ENCODE data around the gene UNC13D. TPM values are rescaled to one million over a fixed set of nuclear protein-coding genes. Genes with fewer than 3 reads are reported as not detected.
A peak's percentile ranks its signal among the peaks of the same experiment; 100 is the strongest.
"Not testable (repeated sequence)": the region's sequence is repeated elsewhere in the genome, so short reads cannot be mapped to it uniquely, and the experiment has no call there.

The UNC13D gene
- total RNA-seq, 4 donors from 2014 or later, result 10.5 to 53.1 (median 22.6) TPM

DNA sequence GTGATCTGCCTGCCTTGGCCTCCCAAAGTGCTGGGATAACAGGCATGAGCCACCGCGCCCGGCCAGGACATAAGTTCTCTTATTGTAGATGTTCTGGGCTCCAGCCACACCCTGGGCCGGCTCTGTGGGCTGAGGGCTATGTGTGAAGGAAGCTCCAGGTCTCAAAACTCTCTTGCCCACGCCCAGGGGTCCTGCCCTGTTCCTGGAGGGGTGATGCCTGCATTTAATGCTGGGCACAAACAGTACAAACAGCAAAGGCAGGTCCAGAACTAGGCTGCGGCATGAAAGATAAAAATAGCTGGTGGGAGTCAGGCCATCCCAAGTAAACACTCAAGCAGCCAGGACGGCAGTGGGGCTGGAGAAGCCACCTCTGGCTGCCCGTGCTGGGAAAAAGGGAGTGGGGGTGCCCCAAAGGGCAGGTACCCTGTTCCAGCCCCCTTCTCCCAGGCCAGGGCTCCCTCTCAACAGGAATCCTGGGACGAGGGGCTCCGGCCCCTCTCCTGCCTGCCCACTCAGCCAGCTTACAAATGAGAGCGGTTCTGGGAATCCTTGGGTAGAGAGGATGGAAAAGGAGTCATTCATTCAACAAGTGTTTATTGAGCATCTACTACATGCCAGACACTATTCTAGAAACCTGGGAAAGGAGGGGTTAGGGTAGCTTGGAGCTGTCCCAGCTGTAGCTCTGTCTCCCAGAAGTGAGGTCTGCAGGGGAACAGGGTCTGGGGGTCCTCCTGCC is 29.6 kb upstream of the UNC13D start:
- DNase-seq (ENCODE audit: low spot score in 2 of 2), result peak in 1 of 2 donors; percentile 43
- H3K4me1 ChIP-seq, result peaks cover 9 to 85% (median 74%) of the 10 kb centered on the region in 4 donors
- H3K36me3 ChIP-seq, result peaks cover 0 to 24% (median 0%) of the 10 kb centered on the region in 3 donors
- H3K9me3 ChIP-seq, result no peaks in the 10 kb centered on the region
- no peak overlapping the region for H3K4me3 ChIP-seq
- TF ChIP-seq, protein P1, sequence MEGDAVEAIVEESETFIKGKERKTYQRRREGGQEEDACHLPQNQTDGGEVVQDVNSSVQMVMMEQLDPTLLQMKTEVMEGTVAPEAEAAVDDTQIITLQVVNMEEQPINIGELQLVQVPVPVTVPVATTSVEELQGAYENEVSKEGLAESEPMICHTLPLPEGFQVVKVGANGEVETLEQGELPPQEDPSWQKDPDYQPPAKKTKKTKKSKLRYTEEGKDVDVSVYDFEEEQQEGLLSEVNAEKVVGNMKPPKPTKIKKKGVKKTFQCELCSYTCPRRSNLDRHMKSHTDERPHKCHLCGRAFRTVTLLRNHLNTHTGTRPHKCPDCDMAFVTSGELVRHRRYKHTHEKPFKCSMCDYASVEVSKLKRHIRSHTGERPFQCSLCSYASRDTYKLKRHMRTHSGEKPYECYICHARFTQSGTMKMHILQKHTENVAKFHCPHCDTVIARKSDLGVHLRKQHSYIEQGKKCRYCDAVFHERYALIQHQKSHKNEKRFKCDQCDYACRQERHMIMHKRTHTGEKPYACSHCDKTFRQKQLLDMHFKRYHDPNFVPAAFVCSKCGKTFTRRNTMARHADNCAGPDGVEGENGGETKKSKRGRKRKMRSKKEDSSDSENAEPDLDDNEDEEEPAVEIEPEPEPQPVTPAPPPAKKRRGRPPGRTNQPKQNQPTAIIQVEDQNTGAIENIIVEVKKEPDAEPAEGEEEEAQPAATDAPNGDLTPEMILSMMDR (IDR thresholded peaks at IDR 0.05), result no peak
- TF ChIP-seq EP300 (IDR thresholded peaks at IDR 0.05) (no peak), POLR2A (IDR thresholded peaks at IDR 0.05) (no peak)
- H3K27ac ChIP-seq, result peak overlapping the region; percentile 75 to 99 (median 91)
- no peaks in the 10 kb centered on the region for H3K27me3 ChIP-seq
- WGBS, 2 donors, result 62% methylated on average over 11 of the region's 11 CpGs

DNA sequence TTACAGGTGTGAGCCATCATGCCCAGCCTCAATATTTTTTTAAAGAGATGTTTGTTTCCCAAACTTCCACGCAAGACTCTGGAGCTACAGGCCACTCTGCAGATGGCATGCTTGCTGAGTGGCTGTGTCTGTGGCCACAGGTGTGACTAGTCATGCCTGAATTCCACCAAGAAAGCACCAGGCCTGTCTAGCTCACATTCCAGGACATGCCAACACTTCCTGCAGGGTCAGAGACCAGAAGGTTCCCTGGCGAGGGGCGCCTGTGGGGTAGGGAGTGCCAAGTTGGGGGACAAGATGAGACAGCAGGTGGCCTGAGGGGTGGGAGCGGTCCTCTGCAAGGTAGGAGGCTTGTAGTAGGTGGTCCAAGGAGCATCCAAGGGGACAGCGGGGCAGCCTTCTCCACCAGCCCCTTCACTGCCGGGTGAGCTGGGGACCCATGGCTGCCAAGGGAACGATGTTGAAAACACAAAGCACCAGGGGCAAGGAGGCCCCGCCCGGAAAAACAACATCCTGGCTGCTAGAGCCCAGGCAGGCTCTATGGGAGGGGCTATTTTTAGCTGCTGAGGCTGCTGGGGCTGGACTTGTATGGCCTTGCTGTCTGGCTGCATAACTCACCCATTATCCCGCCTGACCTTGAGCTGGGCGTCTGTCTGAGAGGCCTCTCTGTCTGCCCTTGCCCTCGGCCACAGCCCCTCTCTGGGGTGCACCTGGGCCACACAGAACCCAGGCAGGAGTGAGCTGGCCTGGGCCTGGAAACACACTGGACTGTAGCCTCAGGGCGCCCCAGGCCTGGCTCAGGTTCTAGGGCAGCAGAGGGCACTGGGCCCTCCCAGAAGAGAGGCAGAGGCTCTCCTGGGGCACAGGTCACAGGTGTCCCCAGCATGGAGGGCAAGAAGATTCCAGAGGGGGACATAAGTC is 28.5 kb upstream of the UNC13D start:
- H3K4me1 ChIP-seq, result peaks cover 9 to 93% (median 81%) of the 10 kb centered on the region in 4 donors
- 33 to 40% methylated on average over 11 to 13 of the region's 13 CpGs for WGBS, 2 donors

DNA sequence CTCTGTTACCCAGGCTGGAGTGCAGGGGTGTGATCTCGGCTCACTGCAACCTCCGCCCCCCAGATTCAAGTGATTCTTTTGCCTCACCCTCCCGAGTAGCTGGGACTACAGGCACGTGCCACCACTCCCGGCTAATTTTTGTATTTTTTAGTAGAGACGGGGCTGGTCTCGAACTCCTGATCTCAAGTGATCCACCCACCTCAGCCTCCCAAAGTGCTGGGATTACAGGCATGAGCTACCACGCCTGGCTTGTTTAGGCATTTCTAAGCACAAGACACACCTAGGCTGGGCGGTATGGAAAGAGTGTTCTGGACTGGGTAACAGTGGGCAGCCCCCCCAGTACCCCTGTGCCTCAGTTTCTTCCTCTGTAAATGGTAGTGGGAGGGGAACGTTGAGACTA is 26.0 kb upstream of the UNC13D start:
- DNase-seq (ENCODE audit: low spot score in 2 of 2); H3K27me3 ChIP-seq; H3K9me3 ChIP-seq: not testable (repeated sequence)
- H3K36me3 ChIP-seq, result peaks cover 0 to 15% (median 0%) of the 10 kb centered on the region in 3 donors
- H3K4me1 ChIP-seq, result peaks cover 4 to 76% (median 61%) of the 10 kb centered on the region in 4 donors
- H3K27ac ChIP-seq, result peak overlapping the region; percentile 85 to 99 (median 95)
- 24 to 33% methylated on average over 10 of the region's 10 CpGs for WGBS, 2 donors
- peak overlapping the region in 3 of 4 donors; percentile 18 to 52 (median 28) for H3K4me3 ChIP-seq

More for the DNA sequence above, 28.5 kb upstream of the UNC13D start:
- TF ChIP-seq EP300 (IDR thresholded peaks at IDR 0.05), result peak in 1 of 2 donors; percentile 48
- TF ChIP-seq, protein P1 (IDR thresholded peaks at IDR 0.05), result no peak
- H3K36me3 ChIP-seq, result peaks cover 0 to 24% (median 0%) of the 10 kb centered on the region in 3 donors
- no peak overlapping the region for H3K4me3 ChIP-seq
- peak overlapping the region; percentile 75 to 99 (median 91) for H3K27ac ChIP-seq
- H3K27me3 ChIP-seq, result no peaks in the 10 kb centered on the region
- H3K9me3 ChIP-seq, result no peaks in the 10 kb centered on the region
- DNase-seq (ENCODE audit: low spot score in 2 of 2), result peak; percentile 57 to 67

DNA sequence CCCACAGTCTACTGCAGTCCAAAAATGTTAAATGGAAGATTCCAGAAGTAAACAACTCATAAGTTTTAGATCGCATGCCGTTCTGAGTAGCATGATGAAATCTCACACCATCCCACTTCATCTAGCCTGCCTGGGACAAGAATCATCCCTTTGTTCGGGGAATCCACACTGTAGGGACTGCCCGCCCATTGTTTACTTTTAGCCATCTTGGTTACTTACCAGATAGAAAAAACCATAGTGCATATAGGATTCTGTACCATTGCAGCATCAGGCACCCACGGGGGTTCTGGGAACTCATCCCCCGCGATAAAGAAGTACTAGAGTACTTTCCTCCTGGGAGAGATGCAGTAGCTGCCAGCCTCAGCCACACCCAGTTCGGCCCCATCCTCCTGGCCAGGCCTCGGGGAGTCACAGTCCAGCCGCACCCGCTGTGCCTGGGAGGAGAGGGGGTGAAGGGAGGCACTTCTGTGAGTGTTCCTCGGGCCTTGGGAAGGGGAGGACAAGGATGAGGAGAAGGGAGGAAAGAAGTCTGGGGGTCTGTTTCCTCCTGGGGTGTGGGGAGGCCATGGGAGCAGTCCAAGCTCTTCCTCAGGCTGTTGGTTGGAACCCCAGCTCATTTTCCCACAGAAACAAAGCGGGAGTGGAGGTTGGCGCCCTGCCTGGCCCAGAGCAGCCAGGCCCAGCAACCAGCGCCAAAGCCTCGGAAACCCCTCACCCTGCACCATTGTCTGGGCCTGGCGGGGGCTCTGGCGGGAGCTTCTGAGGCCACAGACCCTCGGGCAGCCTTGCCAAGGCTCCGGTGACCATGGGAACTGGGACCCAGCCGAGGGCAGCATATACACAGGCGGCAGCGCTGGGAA is 25.3 kb upstream of the UNC13D start:
- Histone ChIP-seq H3K4me3 (peak overlapping the region in 3 of 4 donors; percentile 18 to 52 (median 28)), H3K4me1 (peaks cover 4 to 76% (median 60%) of the 10 kb centered on the region in 4 donors), H3K27ac (peak overlapping the region; percentile 85 to 99 (median 95))

DNA sequence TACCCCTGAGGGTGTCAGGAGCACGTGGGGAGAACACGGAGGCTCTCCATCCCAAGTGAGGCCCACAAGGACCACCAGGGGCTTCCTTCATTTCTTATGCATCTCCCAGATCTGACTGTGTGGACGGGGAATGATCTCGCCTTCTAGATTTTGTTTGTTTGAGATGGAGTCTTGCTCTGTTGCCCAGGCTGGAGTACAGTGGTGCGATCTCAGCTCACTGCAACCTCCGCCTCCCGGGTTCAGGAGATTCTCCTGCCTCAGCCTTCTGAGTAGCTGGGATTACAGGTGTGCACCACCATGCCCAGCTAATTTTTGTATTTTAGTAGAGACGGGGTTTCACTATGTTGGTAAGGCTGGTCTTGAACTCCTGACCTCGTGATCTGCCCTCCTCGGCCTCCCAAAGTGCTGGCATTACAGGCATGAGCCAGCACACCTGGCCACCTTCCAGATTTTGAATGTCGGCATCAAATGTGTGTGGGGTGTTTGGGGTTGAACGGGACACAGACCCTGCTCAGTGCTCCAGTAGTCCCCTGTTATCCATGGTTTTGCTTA is 24.6 kb upstream of the UNC13D start:
- not testable (repeated sequence) for H3K36me3 ChIP-seq; H3K4me3 ChIP-seq; DNase-seq (ENCODE audit: low spot score in 2 of 2); H3K9me3 ChIP-seq; H3K27me3 ChIP-seq
- Histone ChIP-seq H3K4me1 (peaks cover 4 to 76% (median 57%) of the 10 kb centered on the region in 4 donors), H3K27ac (peak overlapping the region; percentile 85 to 99 (median 95))
- WGBS, 2 donors, result 69 to 80% methylated on average over 11 to 12 of the region's 12 CpGs

More for the DNA sequence above, 25.3 kb upstream of the UNC13D start:
- peaks cover 0 to 8% (median 0%) of the 10 kb centered on the region in 3 donors for H3K36me3 ChIP-seq
- no peaks in the 10 kb centered on the region for H3K27me3 ChIP-seq
- DNase-seq (ENCODE audit: low spot score in 2 of 2), result peak; percentile 65 to 68
- TF ChIP-seq EP300 (IDR thresholded peaks at IDR 0.05), result peak; percentile 80 to 90
- TF ChIP-seq POLR2A (IDR thresholded peaks at IDR 0.05), result peak in 1 of 2 donors; percentile 42
- TF ChIP-seq, protein P1 (IDR thresholded peaks at IDR 0.05), result peak in 1 of 5 experiments; percentile 7
- H3K9me3 ChIP-seq, result no peaks in the 10 kb centered on the region
- WGBS, 2 donors, result 14 to 20% methylated on average over 17 to 23 of the region's 23 CpGs

DNA sequence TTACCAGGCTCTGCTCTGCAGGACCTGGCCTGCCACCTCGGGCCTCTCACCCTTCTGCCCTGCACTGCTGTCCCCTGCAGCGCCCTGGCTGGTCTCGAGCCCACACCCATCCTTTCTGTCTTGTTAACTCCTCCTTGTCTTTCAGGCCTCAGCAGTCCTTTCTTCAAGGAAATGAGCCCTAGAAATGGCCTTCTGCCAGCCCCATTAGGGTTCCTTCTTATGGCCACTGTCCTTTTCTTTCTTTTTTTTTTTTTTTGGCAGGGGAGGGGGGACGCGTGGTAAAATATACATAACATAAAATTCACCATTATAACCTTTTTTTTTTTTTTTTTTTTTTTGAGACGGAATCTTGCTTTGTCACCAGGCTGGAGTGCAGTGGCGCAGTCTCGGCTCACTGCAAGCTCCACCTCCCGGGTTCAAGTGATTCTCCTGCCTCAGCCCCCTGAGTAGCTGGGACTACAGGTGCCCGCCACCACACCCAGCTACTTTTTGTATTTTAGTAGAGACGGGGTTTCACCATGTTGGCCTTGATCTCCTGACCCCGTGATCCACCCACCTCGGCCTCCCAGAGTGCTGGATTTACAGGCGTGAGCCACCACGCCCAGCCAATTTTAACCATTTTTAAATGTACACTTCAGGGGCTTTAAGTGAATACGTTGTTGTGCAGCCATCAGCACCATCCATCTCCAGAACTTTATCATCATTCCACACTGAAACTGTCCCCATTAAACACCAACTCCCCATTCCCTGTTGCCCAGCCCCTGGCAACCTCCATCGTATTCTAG is 21.4 kb upstream of the UNC13D start:
- H3K27ac ChIP-seq, result peak overlapping the region in 3 of 4 donors; percentile 66 to 88 (median 79)

DNA sequence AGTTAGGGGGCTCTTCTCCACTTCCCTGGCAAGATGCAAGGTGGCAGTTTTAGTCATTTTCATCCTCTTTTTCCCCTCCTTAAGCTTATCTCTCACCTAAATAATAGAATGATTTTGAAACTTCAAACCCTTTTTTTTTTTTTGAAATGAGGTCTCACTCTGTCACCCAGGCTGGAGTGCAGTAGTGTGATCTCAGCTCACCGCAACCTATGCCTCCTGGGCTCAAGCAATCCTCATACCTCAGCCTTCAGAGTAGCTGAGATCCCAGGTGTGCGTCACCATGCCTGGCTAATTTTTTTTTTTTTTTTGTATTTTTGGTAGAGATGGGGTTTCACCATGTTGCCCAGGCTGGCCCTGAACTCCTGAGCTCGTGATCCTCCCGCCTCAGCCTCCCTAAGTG is 20.7 kb upstream of the UNC13D start:
- not testable (repeated sequence) for DNase-seq (ENCODE audit: low spot score in 2 of 2); H3K36me3 ChIP-seq; H3K27me3 ChIP-seq; H3K9me3 ChIP-seq; H3K4me3 ChIP-seq
- peak overlapping the region in 3 of 4 donors; percentile 66 to 88 (median 79) for H3K27ac ChIP-seq
- WGBS, 2 donors, result 80 to 84% methylated on average over 4 of the region's 4 CpGs
- H3K4me1 ChIP-seq, result peaks cover 0 to 39% (median 26%) of the 10 kb centered on the region in 4 donors

More for the DNA sequence above, 21.4 kb upstream of the UNC13D start:
- H3K9me3 ChIP-seq; DNase-seq (ENCODE audit: low spot score in 2 of 2); H3K36me3 ChIP-seq; H3K27me3 ChIP-seq; H3K4me3 ChIP-seq: not testable (repeated sequence)
- H3K4me1 ChIP-seq, result peaks cover 0 to 46% (median 31%) of the 10 kb centered on the region in 4 donors
- WGBS, 2 donors, result 75 to 77% methylated on average over 17 of the region's 17 CpGs
